Astrocyte (in vitro differentiated cells and primary cell): Measurements from ENCODE around the gene TTC34.

Experiments used
- CTCF ChIP-seq: IDR thresholded peaks from 2 replicates; pipeline ENCODE4 v1.5.1; 2011; ENCODE audit warnings: low read depth, mild to moderate bottlenecking, inconsistent platforms, low read length, moderate library complexity; ENCODE audit not compliant: insufficient read depth
- EZH2 ChIP-seq: IDR thresholded peaks from 2 replicates; pipeline ENCODE4 v1.6.1; 2012; ENCODE audit warnings: mild to moderate bottlenecking, low read length, inconsistent platforms; ENCODE audit not compliant: insufficient read depth

GRCh38 chr1:2826736-2827292 is 25.3 kb upstream of the TTC34 start:
- no peak for TF ChIP-seq CTCF
- no peak for TF ChIP-seq EZH2
